ENCODE results near the gene PDIA5.

The PDIA5 gene

GRCh38 chr3:123169492-123169929 lies 102.7 kb downstream of the PDIA5 start:
- no peak for DNase-seq (ENCODE audit: low spot score)

GRCh38 chr3:123169930-123170329 lies 103.1 kb downstream of the PDIA5 start:
- no peak for DNase-seq (ENCODE audit: low spot score)

GRCh38 chr3:123180791-123181190 lies 114.0 kb downstream of the PDIA5 start:
- DNase-seq (ENCODE audit: low spot score): no peak

GRCh38 chr3:123186695-123187094 lies 119.9 kb downstream of the PDIA5 start:
- DNase-seq (ENCODE audit: low spot score): no peak

- no peak for DNase-seq (ENCODE audit: low spot score)
These were observed 121.2 kb downstream of the PDIA5 start for GRCh38 chr3:123188058-123188457.

GRCh38 chr3:123193448-123194101 lies 126.8 kb downstream of the PDIA5 start:
- DNase-seq (ENCODE audit: low spot score): no peak

GRCh38 chr3:123194552-123194951 lies 127.7 kb downstream of the PDIA5 start:
- DNase-seq (ENCODE audit: low spot score): peak; percentile 25

- no peak for DNase-seq (ENCODE audit: low spot score)
These were observed 131.5 kb downstream of the PDIA5 start for GRCh38 chr3:123198372-123198771.

GRCh38 chr3:123201223-123201556 lies 134.4 kb downstream of the PDIA5 start:
- no peak for DNase-seq (ENCODE audit: low spot score)

- peak; percentile 90 for DNase-seq (ENCODE audit: low spot score)
These were observed 135.0 kb downstream of the PDIA5 start, which contains the start of gene SEC22A for GRCh38 chr3:123201557-123202427. Gene SEC22A (plus strand): TSS chr3:123201943. CDS start chr3:123209218, 7,275 bp downstream.

GRCh38 chr3:123202451-123202850 lies 135.6 kb downstream of the PDIA5 start:
- peak; percentile 25 for DNase-seq (ENCODE audit: low spot score)
